ENCODE results near the gene ADAT3.

The ADAT3 gene

DNA sequence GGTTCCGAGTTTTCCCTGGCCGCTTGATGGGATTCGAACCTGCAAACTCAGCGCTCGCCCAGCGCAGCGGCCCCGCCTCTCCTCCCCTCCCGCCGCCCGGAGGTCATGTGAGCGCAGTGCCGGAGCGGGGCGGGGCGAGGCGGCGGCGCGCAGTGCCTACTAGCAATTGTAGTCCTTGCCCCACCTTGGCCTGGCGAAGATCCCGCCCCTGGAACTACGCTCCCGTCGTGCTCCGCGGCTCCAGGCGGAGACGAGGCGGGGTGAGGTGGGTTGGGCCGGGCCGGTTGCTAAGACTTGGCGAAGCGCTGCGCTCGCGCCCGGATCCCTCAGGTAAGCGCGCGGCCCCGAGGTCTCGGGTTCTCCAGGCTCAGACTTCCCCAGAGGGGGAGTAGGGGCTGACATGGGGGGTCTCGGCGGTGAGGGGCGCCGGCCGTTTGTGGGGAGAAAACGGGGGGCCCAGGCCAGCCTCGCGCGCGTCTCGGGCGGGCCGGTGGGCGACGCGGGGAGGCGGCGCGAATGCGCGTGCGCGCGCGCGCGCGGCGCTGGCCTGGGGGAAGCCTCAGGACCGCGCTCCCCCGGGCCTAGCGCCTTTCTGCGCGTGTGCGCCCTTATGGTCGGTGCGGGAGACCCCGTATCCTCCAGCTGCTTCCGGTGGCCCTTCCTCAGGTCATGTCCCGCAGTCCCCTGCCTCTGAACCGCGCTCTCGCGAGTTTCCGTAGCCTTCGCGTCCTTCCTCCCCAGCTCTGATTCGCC is at the start of gene ADAT3, which contains the start of gene SCAMP4:
Gene ADAT3 (plus strand): TSS at position 290 of the 753 bp plus-strand sequence. CDS start 6,649 bp downstream, outside the sequence.
Gene SCAMP4 (plus strand): TSS at position 290 of the 753 bp plus-strand sequence. CDS start 9,621 bp downstream, outside the sequence.
- DNase-seq (ENCODE audit: low read depth), result peak; percentile 96

DNA sequence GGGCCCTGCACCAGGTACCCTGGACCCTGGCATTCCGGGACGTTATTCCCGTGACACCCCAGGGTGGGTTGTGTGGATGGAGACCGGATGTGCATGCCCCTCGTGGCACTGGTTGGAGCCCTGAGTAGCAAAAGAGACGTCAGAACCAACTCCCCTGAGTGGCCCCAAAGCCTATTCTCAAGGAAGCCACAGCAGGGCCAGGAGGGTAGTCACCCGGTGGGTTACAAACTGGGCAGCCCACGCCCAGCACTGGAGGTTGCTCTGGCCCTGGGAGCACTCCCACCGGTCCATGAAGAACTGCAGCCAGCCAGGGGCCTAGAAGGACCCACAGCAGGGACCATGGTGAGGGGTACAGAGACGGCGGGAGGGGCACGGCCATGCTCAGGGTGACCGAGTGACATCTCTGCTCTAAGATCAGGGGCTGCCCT is 49.4 kb upstream of the ADAT3 start:
- DNase-seq (ENCODE audit: low read depth), result no peak

- DNase-seq (ENCODE audit: low read depth), result no peak
These were observed 48.9 kb upstream of the ADAT3 start for GRCh38 chr19:1856345-1856697.

- DNase-seq (ENCODE audit: low read depth), result no peak
These were observed 48.2 kb upstream of the ADAT3 start for GRCh38 chr19:1856698-1857603.

DNA sequence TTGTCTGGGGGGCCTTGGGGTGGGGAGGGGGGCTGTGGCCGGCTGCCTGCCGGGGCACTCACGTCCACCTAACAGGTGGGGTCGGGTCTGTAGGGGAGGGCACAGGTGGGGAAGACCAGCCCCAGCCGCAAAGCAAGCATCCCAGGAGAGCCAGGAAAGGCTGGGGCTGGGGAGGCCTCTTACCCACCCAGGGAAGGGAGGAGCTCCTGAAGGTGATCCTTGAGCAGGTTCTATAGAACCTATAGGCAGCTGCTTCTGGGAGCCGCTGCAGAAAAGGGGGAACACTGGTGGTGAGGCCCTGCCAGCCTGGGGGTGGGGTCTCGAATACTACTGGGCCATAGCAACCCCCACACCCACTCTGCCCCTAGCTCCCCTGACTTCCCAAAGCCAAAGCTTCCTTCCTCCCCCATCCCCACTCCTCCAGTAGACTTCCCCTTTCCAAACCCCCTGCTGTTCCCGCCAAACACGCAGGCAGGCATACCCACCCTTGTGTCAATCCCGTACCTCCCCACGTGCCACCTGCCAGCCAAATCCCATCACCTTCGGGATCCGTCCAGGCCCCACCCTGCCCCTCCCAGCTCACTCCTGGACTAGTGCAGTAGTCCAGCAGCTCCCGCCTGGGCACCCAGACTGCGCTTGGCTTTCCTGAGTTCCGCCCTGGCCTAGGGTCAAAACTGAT is 47.4 kb upstream of the ADAT3 start:
- DNase-seq (ENCODE audit: low read depth), result no peak

DNA sequence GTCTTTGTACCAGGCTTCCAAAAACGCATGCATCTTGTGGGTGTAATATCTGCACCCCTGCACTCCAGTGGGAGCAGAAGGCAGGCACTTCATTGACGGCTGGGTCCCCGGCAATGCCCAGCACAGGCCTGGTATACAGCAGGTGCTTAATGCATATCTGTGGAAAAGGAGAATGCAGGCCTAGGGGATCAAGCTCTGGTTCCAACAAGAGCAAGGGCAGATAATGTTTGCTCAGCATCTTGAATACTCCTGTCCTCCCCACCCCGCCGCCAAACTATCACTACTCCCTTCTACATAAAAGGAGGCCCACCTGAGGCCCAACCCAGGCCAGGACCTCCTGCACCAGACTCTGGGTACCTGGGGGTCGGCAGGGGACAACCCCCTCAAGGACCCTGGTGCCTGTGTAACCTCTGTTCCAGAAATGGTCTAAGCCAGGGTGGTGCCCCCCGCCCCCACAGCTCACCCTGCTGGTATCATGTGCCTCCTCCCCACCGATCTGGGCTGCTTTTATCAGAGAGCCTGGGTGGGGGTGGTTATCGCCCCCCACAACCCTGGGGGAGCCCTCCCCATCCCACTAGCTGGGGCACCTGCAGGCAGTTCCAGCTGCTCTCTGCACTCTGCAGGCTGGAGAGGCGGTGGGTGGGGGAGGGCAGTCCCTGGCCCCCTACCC is 46.7 kb upstream of the ADAT3 start:
- no peak for DNase-seq (ENCODE audit: low read depth)

GRCh38 chr19:1859331-1859781 is 45.8 kb upstream of the ADAT3 start:
- no peak for DNase-seq (ENCODE audit: low read depth)

GRCh38 chr19:1860042-1860775 is 45.0 kb upstream of the ADAT3 start:
- peak; percentile 62 for DNase-seq (ENCODE audit: low read depth)

- DNase-seq (ENCODE audit: low read depth), result no peak
These were observed 44.2 kb upstream of the ADAT3 start for GRCh38 chr19:1860821-1861598.

DNA sequence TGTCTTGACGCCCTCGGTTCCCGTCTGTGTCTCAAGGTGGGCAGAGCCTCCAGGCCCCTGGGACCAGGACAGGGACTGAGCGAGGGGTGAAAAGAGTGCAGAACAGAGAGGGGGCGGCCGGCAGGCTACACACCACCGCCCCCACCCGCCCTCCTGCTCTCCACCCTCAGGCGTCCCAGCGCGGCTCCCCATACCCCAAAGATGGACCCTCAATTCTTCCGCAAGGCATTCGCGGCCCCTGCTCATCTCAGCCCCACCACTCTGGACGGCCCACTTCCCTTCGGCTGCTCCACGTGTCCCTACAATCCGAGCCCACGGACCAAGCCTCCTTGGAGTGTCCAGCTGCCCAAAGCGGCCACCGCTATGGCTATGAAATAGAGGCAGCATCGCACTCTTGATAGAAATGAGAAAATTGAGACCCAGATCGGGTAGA is 43.6 kb upstream of the ADAT3 start:
- DNase-seq (ENCODE audit: low read depth), result no peak

GRCh38 chr19:1862068-1862423 is 43.2 kb upstream of the ADAT3 start:
- DNase-seq (ENCODE audit: low read depth), result no peak

GRCh38 chr19:1862424-1863327 is 42.5 kb upstream of the ADAT3 start:
- DNase-seq (ENCODE audit: low read depth), result peak; percentile 52

- no peak for DNase-seq (ENCODE audit: low read depth)
These were observed 41.9 kb upstream of the ADAT3 start, which contains the start of gene KLF16 for GRCh38 chr19:1863328-1863637. TSS of gene KLF16 (minus strand) at chr19:1863579. CDS start at chr19:1863497, 82 bp downstream.

DNA sequence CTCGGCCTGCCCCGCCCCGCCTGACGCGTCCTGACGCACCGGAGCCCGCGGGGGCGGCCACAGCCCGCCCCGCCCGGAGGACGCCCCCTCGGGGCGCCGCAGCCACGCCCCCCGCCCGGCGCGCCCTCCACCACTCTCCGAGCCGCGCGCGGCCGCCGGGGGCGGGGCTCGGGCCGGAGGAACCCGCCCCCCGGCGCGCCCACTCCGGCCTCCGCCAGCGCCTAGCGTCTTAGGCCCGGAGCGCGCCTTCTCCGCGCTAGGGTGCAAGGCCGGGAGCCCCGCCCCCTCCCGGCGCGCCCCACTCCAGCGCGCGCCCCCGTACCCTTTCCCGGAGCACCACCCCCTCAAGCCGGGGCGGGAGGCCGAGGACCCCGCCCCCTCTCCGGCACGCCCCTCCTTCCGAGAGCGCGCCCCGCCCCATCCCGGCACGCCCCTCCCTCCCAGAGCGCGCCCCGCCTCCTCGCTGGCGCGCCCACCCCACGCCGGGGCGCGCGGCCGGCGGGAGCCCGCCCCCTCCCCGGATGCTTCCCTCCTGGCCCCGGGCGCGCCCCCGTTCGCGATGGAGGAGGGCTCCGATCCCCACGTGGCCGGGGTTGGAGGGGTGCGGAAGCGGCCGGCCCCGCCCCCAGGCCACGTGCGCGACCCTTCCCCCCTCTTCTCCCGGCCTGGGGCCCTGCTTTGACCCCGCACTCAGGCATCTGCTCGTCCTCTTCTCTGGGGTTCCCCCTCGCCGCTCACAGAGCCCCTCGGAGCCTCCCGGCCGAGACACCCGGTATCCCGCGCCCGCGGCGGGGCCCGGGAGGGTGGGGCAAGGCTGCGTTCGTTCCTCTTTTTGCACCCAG is 41.3 kb upstream of the ADAT3 start:
- peak; percentile 87 for DNase-seq (ENCODE audit: low read depth)

DNA sequence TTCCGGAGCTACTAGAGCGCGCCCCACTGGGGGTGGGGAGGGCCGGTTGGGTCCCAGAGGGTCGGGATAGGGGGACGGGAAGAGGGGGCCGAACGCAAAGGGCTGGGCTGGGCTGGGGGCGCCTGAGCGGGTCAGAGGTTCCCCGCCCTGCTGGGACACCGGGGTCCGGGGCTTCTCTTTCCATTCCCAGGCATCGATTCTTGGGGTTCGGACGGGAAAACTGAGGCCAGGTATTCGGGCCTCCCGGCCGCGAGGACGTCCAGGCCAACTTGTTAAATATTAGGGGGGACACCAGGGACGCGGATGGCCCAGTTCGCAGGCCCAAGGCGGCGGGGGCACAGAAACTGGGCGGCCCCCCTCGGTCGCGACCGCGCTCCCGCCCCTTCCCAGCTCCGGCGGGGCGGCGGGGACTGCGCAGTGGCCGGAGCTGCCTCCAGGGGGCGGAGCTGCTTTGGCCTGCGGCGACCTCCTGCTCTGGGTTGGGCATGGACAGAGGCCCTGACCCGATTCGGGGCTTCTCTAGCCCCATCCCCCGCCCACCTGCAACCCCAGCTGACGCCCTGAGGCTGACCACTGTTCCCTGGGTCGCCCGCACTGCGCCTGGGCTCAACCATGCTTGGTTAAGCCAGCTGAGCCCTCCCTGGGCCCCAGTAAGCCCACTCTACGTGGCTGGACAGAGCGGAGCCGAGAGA is 40.6 kb upstream of the ADAT3 start:
- DNase-seq (ENCODE audit: low read depth), result no peak

DNA sequence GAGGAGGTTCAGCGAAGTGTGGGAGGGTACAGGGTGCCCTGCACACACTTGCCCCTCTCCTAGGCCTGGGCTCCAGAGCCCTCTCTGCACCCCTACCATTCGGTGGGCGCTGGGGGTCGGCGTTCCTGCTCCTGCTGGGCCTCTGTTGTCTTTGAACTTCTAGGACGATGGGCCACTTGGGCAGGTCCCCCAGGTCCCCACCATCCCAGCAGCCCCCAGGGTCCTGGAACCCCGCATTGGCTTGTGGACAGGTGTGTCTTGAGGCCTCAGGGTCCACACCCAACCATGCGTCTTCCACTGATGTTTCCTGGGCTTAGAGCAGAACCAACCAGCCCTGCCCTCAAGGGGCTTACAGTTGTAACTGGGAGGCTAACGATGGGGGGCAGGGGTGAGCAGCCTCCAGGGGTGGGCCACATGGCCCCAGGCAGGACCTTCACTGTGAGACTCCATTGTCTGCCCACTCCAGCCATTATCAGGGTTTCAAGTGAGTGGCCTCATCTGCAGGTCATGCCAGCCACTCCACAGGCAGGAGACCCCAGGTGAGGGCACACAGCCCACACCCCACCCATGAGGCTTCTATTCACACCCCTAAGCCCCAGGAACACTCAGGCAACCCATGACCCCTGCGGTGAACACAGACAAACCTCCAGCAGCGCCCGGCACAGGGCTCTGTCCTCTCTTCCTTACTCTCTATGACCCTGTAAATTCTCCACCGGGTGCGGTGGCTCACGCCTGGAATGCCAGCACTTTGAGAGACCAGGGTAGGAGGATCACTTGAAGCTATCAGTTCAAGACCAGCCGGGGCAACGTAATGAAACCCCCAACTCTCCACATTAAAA is 39.8 kb upstream of the ADAT3 start:
- DNase-seq (ENCODE audit: low read depth), result no peak
